ENCODE results near the gene CTXND1.
A peak's percentile ranks its signal among the peaks of the same experiment; 100 is the strongest.

Gene CTXND1

DNA sequence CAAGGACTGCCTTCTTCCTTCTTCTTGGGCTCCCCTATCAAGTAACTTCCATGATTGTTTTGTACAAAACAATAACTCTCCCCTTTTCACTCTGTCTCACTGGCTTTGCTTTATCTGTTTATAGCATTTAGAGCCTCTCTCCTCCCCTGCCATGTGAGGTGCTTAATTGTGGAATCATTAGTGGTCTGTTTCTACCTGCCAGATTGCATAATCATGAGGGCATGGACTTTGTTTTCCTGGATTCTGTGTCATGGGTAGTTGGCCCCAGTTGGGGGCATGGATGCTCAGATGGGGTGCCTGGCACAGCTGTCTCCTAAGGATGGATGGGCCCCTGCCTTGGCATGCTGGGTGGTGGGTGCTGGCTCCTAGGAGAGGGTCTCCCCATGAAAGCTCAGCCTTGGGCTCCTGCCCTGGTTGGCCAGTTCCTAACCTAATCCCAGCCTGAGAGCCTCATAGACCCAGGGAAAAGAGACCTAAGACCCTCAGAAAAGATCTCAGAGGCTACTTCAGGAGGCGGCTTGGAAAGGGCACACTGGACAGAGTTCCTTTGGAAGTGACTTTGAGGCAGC lies 8.0 kb upstream of the CTXND1 start:
- no peak for DNase-seq (ENCODE audit: low read depth in 2 of 2)

DNA sequence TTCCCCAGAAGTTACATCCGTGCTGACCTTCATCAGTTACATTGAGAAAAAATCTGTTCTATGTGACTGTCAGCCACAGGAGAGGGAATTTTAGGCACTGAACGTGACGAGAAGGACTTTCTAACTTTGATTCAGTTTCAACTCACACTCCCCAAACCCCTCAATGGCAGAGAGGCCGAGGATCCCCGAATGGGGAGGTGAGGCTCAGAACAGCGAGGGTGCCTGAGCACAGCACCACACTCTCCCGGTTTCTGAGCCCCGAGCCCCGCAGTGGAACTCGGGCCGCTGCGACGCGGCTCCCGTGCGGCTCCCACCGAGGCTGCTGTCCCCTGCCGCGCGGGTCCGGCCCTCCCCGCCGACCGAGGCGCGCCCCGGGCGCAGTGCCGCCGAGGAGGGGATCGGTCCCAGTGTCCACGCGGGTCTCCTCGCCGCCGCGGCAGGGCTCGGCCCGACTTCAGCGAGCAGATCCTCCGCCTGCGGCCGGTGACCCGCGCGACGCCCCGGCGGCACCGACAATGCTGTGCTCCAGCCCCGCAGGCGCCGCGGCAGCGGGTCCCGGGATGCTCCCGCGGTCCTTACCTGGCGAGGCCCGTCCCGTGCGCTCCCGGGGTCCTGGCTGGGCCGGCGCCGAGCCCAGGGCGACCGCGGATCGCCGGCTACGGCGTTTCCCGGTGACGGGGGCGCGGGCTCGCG lies 439 bp downstream of the CTXND1 start:
- DNase-seq (ENCODE audit: low read depth in 2 of 2): no peak

DNA sequence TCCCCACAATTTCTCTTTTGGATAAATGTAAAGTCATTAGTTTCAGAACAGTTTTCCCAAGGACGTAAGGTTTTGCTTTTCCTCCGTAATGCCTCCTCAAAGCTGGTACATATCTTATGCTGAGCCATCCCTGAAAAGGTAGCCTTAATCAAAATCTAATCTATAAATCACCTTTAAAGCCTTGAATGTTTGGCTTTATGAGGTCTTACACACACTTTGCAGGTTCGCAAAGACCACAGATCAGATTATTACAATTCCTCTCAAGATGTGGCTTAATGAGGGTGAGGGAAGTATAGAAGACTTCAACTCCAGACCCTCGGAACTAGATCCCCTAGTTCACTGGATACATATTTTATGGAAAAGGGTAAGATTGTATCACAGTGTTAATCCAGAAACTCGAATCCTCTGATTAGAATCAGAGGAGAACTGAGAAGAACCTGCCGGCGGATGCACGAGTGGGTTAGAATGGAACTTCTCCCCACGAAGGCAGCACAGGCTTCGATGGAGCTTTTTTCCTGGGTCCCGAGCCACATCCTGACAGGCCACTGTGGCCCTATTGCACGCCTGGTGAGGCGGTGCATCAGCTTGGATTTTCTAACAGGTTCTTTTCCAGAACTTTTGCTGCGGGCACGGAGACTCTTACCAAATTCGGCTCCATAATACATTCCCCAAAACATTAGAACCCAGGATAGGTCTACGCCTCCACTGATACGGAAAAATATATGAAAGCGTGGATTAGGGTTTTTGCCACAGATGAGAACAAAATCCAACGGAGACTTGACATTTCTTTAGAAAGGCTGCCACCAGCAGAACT lies 1.2 kb downstream of the CTXND1 start:
- DNase-seq (ENCODE audit: low read depth in 2 of 2): no peak

DNA sequence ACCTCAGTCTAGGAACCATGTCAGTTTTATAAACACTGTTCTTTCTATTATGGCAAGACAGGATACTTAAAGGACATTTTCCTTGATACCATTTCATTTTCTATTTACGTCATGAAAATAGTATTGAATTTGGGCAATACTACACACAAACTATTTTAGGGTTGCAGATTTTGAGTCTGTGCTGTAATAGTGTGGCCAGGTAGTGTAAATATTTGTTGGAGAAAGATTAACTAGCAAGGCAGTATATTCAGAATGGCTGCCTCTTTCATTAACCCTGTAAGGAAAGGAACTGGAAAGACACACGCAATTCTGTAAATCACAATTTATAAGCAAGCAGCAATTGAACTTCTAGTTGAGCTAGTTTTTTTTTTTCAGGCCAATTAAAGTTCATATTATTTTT lies 2.0 kb downstream of the CTXND1 start:
- DNase-seq (ENCODE audit: low read depth in 2 of 2): no peak

DNA sequence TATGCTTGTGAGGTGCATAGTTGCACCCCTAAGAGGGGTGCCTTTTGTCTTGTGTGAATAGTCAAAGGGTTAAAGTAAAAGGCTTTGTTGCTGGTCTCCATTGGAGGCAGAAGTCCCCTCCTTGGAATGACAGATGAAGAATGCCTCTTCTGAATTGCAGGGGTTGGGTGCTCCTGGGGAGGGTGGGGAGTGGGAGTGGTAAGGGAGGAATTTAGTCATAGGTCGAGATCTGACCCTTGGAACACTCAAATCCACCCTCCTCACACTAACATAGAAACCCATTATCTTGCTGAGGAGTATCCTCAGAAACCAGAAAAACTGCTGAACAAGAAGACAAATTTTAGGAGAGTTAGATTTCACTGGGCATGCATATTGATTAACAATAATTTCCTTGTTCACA lies 4.7 kb downstream of the CTXND1 start:
- DNase-seq (ENCODE audit: low read depth in 2 of 2): no peak

DNA sequence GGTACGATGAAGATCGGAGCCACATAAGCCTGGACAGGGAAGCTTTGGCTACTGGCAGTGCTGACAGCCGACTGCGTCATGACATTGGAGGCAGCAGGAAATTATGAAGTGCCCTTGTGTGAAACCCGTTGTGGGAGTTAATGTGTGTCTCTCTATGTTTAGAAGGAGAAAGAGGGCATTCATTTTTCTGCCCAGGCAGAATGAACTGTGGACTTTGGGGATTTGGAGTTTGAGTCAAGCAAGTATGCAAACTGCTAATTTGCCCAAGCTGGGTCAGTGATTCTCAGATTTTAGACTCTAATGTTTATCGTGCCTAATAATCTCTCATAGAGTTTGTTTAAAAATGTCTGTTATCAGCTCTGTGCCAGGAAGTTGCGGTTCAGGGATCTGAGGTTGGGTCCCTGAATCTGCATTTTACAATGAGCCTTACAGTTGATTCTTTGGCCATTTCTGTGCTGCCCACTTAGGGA lies 5.6 kb downstream of the CTXND1 start:
- DNase-seq (ENCODE audit: low read depth in 2 of 2): no peak

DNA sequence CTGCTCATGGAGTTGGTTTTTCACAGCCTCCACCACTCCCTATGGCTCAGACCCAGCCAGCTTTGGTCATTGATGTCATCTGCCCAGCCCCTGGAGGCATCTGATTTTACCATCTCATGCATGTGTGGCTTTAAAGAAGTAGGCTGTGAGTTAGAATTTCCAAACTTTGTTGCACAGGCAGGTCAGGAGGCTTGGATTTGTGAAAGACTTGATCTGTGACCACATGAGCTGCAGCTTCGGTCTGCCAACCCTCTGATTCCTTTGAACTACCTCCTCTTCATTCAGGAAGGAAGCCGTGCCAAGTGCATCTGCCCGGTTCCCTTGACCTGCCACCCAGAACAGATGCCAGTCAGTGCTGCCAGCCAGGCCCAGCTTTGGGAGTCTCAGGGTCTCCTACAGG lies 9.2 kb downstream of the CTXND1 start:
- DNase-seq (ENCODE audit: low read depth in 2 of 2): no peak

DNA sequence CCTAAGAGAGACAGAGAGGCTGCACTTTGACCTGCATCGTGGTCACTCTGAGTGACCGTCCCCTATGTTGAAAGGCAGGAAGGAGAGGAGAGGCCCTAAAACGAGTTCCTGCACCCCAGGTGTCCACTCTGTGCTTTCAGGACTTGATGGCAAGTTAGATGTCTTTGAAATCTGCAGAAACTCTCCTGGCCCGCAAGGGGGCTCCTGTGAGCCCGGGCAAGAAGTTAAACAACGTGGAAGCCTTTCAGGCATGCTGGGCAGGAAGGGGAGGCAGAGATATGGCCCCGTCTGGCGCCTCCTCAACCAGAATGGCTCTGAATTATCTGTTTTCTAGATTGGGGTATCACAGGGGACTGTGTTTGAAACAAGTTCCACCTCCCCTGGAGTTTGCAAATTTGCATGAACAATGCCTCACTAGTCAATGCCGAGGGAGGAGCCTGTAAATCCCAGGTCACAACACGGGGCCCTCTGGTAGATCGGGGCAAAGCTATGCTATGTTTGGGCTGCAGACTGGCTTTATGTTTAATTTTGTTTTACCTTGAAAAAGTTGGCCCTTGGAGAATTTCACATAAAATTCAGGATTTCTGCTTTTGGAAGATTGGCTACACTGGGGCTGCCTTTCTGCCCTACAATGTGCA lies 9.8 kb downstream of the CTXND1 start:
- no peak for DNase-seq (ENCODE audit: low read depth in 2 of 2)

DNA sequence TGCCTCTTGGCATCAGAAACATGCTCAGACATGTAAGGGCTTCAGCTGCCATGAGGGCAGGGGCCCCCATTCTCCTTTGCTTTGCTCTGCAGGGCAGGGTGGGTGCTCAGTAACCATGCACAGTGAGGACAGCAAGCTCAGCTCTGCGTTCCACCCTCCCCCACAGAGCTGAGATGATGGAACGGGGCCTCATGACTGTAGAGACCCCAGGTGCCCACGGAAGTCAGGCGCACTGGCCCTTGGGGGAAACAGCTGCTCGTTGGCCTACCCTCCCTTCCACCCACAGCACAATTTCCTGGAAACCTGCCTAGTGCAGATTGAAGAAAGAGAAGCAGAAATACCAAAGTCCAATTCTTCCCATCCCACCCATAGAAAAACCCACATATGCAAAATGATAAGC lies 10.5 kb downstream of the CTXND1 start:
- no peak for DNase-seq (ENCODE audit: low read depth in 2 of 2)

DNA sequence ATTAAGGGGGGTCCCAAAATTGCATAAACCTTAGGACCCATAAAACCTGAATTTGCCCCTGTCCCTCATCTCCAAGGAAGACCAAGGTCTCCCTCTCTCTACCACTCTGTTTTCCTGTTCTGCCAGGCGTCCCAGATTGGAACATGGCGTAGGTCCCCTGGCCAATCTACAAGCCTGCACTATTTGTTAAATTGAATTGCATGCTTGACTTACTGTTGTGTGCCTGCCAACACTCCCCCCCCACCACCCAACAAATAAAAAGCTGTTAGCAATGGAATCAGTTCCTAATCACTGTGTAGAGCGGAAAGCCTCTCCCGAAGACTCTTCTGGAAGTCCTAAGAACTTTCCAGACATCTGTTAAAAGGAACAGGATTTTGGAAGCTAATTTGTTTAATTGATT lies 11.7 kb downstream of the CTXND1 start:
- no peak for DNase-seq (ENCODE audit: low read depth in 2 of 2)

DNA sequence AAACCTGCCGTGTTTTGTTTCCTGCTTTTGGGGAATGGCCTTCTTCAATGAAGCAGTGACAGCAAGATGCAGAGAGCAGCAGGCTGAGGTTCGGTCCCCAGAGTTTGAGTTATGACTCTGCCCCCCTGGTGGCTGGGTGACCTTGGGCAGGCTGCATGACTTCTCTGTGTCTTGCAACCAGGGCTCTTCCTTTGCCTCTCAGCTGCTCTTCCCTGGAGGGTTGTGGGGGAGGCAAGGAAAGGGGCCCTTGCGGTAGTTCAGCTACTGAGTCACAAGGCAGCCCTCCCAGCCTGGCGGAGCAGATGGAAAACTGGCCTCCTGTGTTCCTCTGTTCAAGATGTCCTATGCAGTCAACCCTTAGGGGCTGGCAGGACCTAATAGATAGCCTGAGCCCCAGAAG lies 17.1 kb downstream of the CTXND1 start:
- DNase-seq (ENCODE audit: low read depth in 2 of 2): peak; percentile 8 to 20

DNA sequence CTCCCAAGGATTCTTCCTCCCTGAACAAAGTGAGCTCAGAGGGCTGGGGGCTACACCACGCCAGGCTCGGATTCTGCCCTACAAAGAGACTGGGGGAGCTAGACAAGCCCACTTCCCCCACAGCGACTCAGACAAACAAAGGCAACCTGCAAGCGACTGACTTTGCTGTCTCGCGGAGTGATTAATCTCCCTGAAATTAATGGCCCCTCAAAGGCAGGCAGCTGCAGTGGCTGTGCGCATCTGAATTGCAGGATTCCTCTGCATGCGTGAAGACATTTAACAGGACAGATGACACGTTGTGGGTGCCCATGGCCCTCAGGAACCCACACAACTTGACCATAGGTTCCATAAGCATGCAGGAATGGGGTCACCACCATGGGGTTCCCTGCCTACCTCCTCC lies 18.4 kb downstream of the CTXND1 start:
- DNase-seq (ENCODE audit: low read depth in 2 of 2): no peak

DNA sequence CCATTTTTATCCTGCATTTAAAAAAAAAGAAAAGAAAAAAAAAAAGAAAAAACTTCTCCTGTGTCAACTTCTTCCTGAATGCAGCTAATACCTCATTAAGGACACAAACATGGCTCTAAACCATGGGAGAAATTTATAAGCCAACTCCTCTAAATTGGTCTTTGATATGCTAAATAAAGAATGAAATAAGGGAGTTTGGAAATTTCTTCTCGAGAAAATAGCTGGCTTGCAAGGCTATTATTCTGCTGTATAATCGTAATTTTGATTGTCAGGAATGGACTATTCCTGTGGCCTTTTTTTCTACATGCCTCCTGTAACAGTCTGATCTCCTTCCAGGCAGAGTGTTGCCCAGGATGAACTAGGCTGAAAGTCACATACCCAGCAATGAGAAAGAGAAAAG lies 20.6 kb downstream of the CTXND1 start:
- no peak for DNase-seq (ENCODE audit: low read depth in 2 of 2)

DNA sequence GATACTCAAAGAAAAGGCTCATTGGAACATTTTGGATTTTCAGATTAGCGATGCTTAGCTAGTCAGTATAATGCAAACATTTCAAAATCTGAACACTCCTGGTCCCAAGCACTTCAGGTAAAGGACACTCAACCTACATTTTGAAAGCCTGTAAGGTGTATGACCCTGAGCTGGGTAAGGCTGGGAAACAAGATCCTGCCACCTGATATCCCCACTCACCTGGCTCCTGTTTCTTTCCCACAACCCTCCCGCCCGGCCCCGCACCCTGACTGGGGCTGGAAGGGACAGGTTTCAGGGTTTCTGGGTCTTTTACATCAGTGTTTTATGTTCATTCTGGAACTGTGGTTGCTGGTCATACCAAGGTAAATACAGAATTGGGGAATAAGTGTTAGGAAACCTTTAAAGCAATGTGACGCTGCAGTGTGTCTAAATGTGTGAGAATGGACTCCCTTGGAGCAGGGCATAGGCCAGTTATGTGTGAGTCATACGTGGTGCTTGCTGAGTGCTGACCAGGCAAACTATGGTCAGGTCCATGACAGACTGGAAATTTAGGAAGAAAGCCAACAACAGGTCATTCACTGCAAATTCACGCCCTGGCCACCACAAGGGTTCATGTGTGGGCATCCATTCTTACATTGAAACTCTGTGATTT lies 22.9 kb downstream of the CTXND1 start:
- DNase-seq (ENCODE audit: low read depth in 2 of 2): no peak

DNA sequence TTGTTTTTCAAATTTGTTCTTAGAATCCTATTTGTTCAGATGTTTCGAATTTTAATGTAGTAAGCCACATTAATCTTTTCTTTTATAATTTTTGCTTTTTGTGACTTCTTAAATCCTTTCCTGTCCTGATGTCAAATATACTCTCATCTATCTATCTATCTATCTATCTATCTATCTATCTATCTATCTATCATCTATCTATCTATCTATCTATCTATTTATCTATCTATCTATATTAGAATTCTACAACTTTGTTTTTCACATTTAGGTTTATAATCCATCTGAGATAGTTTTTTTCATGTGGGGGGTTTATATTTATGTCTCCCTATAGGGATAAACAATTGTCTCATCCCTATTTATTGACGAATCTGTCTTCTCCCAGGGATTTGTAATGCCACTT lies 32.1 kb downstream of the CTXND1 start:
- DNase-seq (ENCODE audit: low read depth in 2 of 2): no peak

DNA sequence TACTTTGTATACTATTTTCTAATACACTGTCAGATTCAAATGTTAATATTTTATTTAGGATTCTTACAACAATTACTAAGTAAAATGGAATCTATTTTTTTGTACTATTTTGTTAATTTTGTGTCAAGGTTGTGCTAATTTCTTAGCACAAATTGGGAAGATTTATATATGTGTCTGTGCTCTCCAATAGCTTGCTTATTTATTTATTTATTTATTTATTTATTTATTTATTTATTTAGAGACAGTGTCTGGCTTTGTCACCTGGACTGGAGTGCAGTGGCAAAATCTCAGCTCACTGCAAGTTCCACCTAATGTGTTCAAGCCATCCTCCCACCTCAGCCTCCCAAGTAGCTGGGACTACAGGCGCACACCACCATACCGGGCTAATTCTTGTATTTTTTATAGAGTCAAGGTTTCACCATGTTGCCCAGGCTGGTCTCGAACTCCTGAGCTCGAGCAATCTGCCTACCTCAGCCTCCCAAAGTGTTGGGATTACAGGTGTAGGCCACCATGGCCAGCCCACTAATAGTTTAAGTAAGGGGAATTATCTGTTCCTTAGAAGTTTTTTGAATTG lies 34.6 kb downstream of the CTXND1 start:
- no peak for DNase-seq (ENCODE audit: low read depth in 2 of 2)

DNA sequence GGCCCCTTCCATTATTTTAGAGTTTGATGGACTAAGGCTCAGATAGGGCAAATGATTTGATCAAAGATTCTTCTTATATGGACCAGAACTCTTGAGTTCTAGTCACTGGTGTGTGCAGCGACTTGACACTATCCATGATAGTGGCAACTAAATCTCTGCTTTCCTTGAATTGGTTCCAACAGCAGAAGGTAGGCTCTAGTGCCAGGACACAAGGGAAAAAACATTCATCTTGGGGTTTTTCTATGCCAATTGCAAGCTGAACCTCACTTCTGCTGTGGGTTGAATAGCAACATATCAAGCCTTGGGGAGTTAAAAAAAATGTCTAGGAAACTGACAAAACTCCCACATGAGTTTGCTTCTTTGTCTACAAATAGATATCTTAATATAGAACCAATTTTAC lies 35.1 kb downstream of the CTXND1 start:
- no peak for DNase-seq (ENCODE audit: low read depth in 2 of 2)

DNA sequence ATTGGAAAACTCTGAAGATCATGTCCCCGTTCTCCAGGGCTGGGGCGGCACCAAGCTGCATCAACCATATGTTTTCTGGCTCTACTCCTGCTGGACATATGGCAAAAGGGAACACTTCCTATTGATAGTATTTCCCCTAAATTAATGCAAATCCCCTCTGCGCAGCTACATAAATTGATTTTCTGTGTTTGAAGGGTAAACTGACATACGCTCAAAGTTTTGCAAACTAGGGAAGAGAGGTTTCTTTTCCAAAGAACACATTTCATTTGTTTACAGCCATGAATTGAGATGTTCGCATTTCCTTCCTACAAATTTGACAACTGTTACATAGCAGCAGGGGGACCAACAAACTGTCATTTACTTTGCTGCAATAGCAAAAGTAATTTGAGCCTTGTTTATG lies 35.9 kb downstream of the CTXND1 start:
- no peak for DNase-seq (ENCODE audit: low read depth in 2 of 2)

DNA sequence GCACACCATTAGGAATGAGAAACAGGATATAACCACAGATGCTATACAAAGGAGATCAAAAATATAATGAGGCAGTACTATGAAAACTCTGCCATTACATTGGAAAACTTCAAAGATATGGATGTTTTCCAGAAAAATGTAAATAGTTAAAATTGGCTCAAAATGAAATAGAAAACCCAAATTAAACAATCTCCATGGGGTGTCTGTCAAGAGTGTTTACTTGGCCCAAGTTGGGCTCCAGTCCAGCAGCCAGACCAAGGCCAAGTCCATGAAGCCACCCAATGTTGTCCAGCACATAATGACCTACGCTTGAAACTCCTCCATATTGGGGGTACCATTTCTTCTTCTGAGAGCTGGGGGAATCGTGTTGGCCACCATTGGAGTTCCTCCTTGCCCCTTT lies 37.1 kb downstream of the CTXND1 start:
- DNase-seq (ENCODE audit: low read depth in 2 of 2): no peak

DNA sequence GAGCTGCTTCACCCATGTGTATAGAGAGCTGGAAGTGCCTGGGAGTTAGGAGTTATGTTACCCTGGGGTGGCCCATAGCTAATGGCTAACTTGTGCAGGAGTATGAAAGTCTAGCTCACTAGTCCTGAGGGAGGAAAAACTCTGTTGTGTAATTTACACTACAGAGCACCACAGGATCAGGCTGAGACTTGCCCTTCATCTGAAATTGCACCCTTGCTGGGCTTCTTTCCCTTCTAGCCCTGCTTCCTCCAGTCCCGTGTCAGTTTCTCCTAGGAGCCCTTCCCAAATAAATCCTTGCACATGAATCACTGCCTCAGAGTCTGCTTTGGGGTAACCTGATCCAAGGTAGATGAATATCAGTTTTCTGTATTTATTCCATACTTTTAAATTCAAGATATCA lies 40.0 kb downstream of the CTXND1 start:
- DNase-seq (ENCODE audit: low read depth in 2 of 2): no peak
